ENCODE data around the gene MKI67. TPM values are rescaled to one million over a fixed set of nuclear protein-coding genes. Genes with fewer than 3 reads are reported as not detected.

The MKI67 gene
- total and polyA plus RNA-seq, 10 of the 15 experiments (the other 5 are each of a cell fraction or from before 2014, with no cell fraction given) = 22.3 to 183 (median 82.9) TPM

DNA sequence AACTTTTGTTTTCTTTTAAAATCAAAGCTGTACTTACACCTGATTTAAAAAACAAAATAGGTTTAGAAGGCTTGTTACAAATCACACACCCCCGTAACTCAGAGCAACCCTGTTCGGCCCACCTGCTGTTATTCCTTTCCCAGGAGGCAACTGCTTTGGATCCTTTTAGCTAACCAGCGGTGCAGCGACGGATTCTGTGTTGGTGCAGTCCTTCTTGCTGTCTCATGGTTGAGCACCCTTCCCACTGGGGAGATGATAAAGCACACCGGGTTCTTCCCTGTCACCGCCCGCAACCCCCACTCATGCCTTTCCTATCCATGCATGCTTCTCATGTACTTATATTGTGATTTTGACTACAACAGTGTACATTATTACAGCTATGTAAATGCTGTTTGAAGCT is 24.8 kb upstream of the MKI67 start:
- WGBS (ENCODE audit: insufficient coverage, insufficient replicate concordance, low lambda C conversion rate, missing lambda C conversion rate) = 61% methylated on average over 8 of the region's 8 CpGs
- in situ Hi-C loops (cut with MboI) = no loop called here
- RAD21 ChIA-PET (ENCODE audit: unreplicated experiment) = interaction anchor here (0.8 to 1.6 kb wide), 5 partner anchors 35 to 89 kb away, joined by 3 to 5 read pairs (median 3); no protein-coding TSS in a partner anchor
- ATAC-seq (no peak), DNase-seq (ENCODE audit: low read depth, low spot score) (no peak), FAIRE-seq (no peak)
- TF ChIP-seq MEF2A (IDR thresholded peaks at IDR 0.05; ENCODE audit: insufficient read depth, low read depth, low read length) (no peak), TARDBP (IDR thresholded peaks at IDR 0.05; ENCODE audit: borderline replicate concordance) (no peak), SMAD1 (IDR thresholded peaks at IDR 0.05; ENCODE audit: low read depth, partially characterized antibody) (no peak), BMI1 (IDR thresholded peaks at IDR 0.05; ENCODE audit: borderline replicate concordance) (no peak), YBX1 (IDR thresholded peaks at IDR 0.05) (no peak), BCL11A (IDR thresholded peaks at IDR 0.05; ENCODE audit: low read depth, low read length) (no peak), NRF1 (conservative IDR thresholded peaks at IDR 0.05; ENCODE audit: low read depth, low read length) (no peak), ATF2 (IDR thresholded peaks at IDR 0.05; ENCODE audit: low read length) (no peak), PBX3 (IDR thresholded peaks at IDR 0.05; ENCODE audit: insufficient replicate concordance, low read depth, low read length) (no peak), MYC (IDR thresholded peaks at IDR 0.05; ENCODE audit: insufficient read depth, insufficient read length, insufficient replicate concordance, low read length, severe bottlenecking) (no peak), RFX5 (IDR thresholded peaks at IDR 0.05; ENCODE audit: low read depth, low read length) (no peak), TAF1 (IDR thresholded peaks at IDR 0.05; ENCODE audit: borderline replicate concordance, low read depth, low read length) (no peak), EED (IDR thresholded peaks at IDR 0.05; ENCODE audit: low read depth) (no peak), ZSCAN29 (IDR thresholded peaks at IDR 0.05) (no peak), NR2C2 (IDR thresholded peaks at IDR 0.05; ENCODE audit: borderline replicate concordance, control insufficient read depth, insufficient read length, low read depth) (no peak), NFYA (IDR thresholded peaks at IDR 0.05; ENCODE audit: borderline replicate concordance, low read depth, low read length) (no peak)
- TF ChIP-seq, protein P1, sequence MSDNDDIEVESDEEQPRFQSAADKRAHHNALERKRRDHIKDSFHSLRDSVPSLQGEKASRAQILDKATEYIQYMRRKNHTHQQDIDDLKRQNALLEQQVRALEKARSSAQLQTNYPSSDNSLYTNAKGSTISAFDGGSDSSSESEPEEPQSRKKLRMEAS (IDR thresholded peaks at IDR 0.05; ENCODE audit: low read depth, low read length) = no peak
- TF ChIP-seq, protein P2, sequence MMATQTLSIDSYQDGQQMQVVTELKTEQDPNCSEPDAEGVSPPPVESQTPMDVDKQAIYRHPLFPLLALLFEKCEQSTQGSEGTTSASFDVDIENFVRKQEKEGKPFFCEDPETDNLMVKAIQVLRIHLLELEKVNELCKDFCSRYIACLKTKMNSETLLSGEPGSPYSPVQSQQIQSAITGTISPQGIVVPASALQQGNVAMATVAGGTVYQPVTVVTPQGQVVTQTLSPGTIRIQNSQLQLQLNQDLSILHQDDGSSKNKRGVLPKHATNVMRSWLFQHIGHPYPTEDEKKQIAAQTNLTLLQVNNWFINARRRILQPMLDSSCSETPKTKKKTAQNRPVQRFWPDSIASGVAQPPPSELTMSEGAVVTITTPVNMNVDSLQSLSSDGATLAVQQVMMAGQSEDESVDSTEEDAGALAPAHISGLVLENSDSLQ (IDR thresholded peaks at IDR 0.05) = no peak
- Histone ChIP-seq H3K4me3 (no peak overlapping the region), H3K27ac (ENCODE audit: control insufficient read depth, insufficient read depth) (no peak overlapping the region), H3K36me3 (ENCODE audit: control insufficient read depth in 2 of 2, insufficient read depth in 2 of 2, low read length in 1 of 2) (no peaks in the 10 kb centered on the region), H3K9me3 (replicated peaks; ENCODE audit: control insufficient read depth, insufficient read depth, low read length) (no peaks in the 10 kb centered on the region; the same call in 2 of the 3 replicates), H3K9ac (ENCODE audit: control insufficient read depth, insufficient read depth, low read length) (no peak overlapping the region), H4K20me1 (ENCODE audit: control insufficient read depth, insufficient read depth) (no peaks in the 10 kb centered on the region), H3K79me2 (ENCODE audit: control insufficient read depth, insufficient read depth, low read length) (no peaks in the 10 kb centered on the region), H2AFZ (ENCODE audit: control insufficient read depth, low read depth, low read length) (no peak overlapping the region), H3K4me2 (ENCODE audit: control insufficient read depth, insufficient read depth) (no peak overlapping the region), H3K4me1 (ENCODE audit: control insufficient read depth, insufficient read depth, low read length) (peaks cover 8% of the 10 kb centered on the region), H3K27me3 (replicated peaks in 1 of 2; ENCODE audit: control insufficient read depth in 2 of 2, insufficient read depth in 2 of 2, low read length in 1 of 2) (no peaks in the 10 kb centered on the region; a peak in 1 of 4 replicates)
- SMC1A ChIA-PET (ENCODE audit: uncharacterized antibody, unreplicated experiment) = interaction anchor here (0.9 to 2.4 kb wide), 7 partner anchors 9 to 297 kb away, joined by 3 to 8 read pairs (median 5); no protein-coding TSS in a partner anchor
- POLR2A ChIA-PET = no interaction called here
- no TSS peak for BruUV-seq (replicated peaks)
- intact Hi-C loops (cut with micrococcal nuclease; ENCODE audit: unreplicated experiment) = loop anchor here (2.0 to 10.0 kb wide), 3 partner anchors 116 to 426 kb away; partner anchors contain the start of gene PTPRE
- CTCF ChIA-PET = interaction anchor here (0.6 to 4.3 kb wide), 24 partner anchors 13 to 365 kb away, joined by 3 to 25 read pairs (median 4); partner anchors contain the start of gene MKI67
